ENCODE data around the gene HTRA3.

The HTRA3 gene

GRCh38 chr4:8308856-8309771, 39.6 kb downstream of the HTRA3 start:
- DNase-seq (ENCODE audit: low read depth, low spot score) = no peak

- DNase-seq (ENCODE audit: low read depth, low spot score) = no peak
These were observed 40.8 kb downstream of the HTRA3 start for GRCh38 chr4:8310306-8310705.

DNA sequence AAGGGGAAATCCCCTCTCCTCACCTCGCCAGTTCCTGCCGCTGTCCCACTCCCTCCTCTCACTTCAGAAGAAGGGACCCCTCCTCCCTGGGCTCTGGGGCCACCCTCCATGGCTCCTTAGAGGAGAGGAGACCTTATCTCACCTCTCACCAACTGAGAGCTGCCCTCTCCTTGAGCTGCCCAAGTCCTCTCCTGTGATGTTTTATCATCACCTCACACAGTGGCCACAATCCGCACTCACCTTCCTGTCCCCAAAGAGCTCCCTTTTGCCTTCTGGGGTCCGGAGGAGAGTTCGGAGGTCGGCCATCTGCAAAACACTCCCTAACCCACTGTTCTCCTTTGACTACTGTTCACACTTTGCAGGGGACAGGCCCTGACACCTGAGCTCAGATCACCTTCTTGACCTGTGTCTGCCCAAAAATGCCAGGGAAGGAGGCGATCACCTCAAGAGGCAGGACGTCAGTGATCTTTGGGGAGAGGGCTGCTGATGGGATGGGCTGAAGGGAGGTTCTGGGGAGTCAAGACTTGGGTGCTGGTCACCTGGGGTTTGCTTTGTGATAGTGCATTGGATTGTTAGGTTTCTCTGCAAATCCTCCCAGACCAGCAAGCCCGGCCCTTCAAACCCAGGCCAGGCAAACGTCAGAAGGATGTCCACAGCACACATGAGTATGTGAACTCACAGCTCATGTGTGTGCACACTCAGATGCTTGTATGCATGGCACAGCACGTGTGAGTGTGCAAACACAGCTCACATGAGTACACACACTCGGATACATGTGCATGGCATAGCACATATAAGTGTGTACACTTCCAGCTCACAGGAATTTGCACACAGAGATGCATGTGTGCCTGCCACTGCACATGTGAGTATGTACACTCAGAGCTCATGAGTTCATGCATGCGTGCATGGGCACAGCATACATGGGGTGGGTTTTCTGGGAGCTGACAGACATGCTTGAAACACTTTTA, 41.8 kb downstream of the HTRA3 start:
- no peak for DNase-seq (ENCODE audit: low read depth, low spot score)

GRCh38 chr4:8312069-8312445, 42.5 kb downstream of the HTRA3 start:
- DNase-seq (ENCODE audit: low read depth, low spot score) = no peak

- DNase-seq (ENCODE audit: low read depth, low spot score) = no peak
These were observed 43.4 kb downstream of the HTRA3 start for GRCh38 chr4:8312976-8313375.

DNA sequence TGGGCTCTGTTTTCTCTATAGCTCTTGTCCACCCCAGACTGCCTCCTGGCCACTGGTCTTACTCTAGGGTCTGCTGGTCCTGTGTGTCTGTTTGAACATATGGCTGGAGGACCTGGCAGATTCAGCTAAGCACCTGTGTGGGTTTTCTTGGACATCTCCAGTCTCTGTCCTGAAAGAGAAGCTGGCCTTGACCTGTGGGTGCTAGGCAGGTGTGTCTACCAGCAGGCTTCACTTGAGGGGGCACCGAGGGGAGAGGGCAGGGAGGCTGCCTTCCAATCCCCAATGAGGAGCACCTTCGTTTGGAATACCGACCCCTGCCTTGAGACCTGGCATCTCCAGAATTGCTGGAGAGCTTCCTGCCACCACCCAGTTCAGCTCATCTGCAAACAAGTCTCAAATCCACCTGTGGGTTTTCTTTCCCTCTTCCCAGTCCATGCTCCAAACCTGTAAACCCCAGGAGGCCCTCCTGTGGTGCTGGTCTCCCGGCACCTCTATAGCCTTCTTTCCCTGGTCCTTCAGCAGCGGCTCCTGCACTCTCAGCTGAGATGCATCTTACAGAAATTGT, 45.2 kb downstream of the HTRA3 start:
- no peak for DNase-seq (ENCODE audit: low read depth, low spot score)

- DNase-seq (ENCODE audit: low read depth, low spot score) = peak; percentile 37
These were observed 46.1 kb downstream of the HTRA3 start for GRCh38 chr4:8315435-8316250.

GRCh38 chr4:8316251-8316771, 46.8 kb downstream of the HTRA3 start:
- no peak for DNase-seq (ENCODE audit: low read depth, low spot score)

GRCh38 chr4:8316911-8317351, 47.4 kb downstream of the HTRA3 start:
- no peak for DNase-seq (ENCODE audit: low read depth, low spot score)

DNA sequence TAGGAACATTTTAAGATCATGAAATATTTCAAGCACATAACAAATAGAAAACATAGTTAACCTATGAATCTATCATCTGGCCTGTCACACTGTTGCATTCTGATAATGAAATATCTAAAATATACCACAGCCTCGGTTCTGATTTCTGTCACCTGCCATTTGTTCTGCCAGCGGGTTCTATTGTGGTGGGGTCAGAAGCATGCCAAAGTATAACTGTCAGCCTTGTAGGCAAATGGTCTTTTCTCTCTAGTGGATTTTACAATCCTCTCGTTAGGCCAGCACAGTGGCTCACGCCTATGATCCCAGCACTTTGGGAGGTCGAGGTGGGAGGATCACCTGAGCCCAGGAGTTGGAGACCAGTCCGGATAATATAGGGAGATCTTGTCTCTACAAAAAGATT, 47.9 kb downstream of the HTRA3 start:
- no peak for DNase-seq (ENCODE audit: low read depth, low spot score)

- no peak for DNase-seq (ENCODE audit: low read depth, low spot score)
These were observed 49.0 kb downstream of the HTRA3 start for GRCh38 chr4:8318509-8318908.

- no peak for DNase-seq (ENCODE audit: low read depth, low spot score)
These were observed 49.5 kb downstream of the HTRA3 start for GRCh38 chr4:8319061-8319460.

DNA sequence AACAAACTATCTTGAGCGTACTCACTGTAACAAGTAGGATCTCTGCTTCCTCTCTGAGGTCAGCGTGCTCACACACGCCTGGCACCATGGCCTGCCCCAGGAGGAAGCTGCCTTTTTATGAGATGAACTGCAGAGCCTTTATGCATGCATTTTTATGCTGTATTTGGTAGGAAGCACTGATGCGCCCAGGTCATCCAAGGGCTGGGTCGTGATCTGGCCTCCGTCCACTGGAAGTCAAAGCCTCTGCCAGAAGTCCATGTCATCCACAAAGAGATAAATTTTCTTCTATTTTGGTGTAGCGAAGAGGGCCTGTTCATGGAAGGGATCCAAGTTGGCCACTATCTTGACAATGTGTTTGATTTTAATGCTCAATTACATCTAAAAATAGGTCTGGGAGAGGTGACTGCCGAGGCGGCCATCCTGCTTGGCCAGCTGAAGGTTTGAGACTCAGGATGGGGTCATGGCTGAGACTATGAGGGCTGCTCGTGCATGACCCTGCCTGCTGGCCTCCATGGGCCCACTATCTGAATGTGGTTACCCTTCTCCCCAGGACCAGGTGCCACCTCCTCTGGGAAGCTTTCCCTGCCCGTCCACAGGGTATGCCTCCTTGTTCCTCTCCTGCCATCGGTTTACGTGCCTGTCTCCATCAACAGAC, 50.3 kb downstream of the HTRA3 start:
- no peak for DNase-seq (ENCODE audit: low read depth, low spot score)

GRCh38 chr4:8320386-8320750, 50.8 kb downstream of the HTRA3 start:
- no peak for DNase-seq (ENCODE audit: low read depth, low spot score)

GRCh38 chr4:8321220-8321619, 51.7 kb downstream of the HTRA3 start:
- DNase-seq (ENCODE audit: low read depth, low spot score) = no peak

DNA sequence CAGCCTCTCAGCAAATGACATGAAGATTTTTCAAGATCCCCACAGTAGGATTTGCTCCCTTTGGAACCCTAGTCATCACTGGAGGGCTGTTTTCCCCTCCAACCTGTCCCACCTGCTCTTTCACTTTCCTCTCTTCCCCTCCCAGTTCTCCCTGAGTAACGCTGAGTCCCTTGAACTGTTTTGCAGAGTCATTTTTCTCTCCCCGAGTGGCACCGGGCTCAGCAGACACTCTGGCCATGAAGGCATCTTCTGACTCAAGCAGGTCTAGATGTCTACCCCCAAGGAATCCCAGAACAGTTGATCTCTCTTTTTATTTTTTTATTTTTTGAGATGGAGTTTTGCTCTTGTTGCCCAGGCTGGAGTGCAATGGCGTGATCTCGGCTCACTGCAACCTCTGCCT, 52.2 kb downstream of the HTRA3 start:
- no peak for DNase-seq (ENCODE audit: low read depth, low spot score)

GRCh38 chr4:8322794-8323704, 53.5 kb downstream of the HTRA3 start:
- no peak for DNase-seq (ENCODE audit: low read depth, low spot score)

- DNase-seq (ENCODE audit: low read depth, low spot score) = no peak
These were observed 54.5 kb downstream of the HTRA3 start for GRCh38 chr4:8323947-8324555.

DNA sequence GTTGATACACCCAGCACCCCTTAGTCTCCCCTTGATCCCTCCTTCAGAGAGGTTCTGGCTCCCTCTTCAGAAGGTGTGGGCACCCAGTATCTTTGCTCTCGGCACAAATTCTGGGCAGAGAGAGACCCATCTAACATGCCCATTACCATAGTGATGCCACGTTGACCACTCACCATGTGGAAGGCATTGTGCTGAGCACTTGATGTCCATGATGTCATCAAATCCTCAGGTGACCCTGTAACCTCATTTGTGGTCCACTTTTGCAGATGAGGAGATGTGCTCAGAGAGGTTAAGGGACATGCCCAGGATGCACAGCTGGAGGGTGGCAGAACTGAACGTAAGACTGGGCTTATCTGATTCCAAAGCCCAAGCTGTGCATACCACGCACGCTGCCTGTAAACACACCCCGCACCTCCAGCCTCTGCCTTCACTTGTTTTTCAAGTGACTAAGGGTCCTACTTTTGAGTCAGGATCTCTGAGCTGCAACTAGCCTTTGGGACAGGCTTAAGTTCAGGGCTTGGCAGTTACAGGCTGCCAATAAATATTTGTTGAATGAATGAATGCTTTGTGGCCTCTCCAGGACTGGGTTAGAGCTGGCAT, 55.2 kb downstream of the HTRA3 start:
- DNase-seq (ENCODE audit: low read depth, low spot score) = no peak

All from smooth muscle cell of the brain vasculature (primary cell).